GM12878 (cell line): Measurements from ENCODE around the gene PGAM2. TPM values are rescaled to one million over a fixed set of nuclear protein-coding genes. Genes with fewer than 3 reads are reported as not detected.

ENCODE experiments used
- ATAC-seq: fragments of 200-7000 bp; cut with Tn5 transposase; 3 replicates; pipeline ENCODE4 v1.9.1; 2020; ENCODE audit warnings: mild to moderate bottlenecking, moderate library complexity
- BruUV-seq: library from RNA; stranded (reverse); fragments of 400-500 nt; replicated peaks from 2 replicates; lab custom pipeline; 2021; lab: Mats Ljungman, UMichigan
- CTCF ChIA-PET: fragments of 300-600 bp; sonication (Branson Sonifier 250); formaldehyde crosslinking; extraction: SDS; loops from one replicate; lab custom pipeline; 2021; ENCODE audit warnings: inconsistent platforms; lab: Yijun Ruan, JAX
- POLR2A ChIA-PET: fragments of 350-600 bp; formaldehyde crosslinking; extraction: SDS; loops from one replicate; lab custom pipeline; 2021; ENCODE audit warnings: inconsistent platforms; lab: Charles Lee
- RAD21 ChIA-PET: fragments of 300-600 bp; sonication (Branson Sonifier 250); formaldehyde crosslinking; loops from one replicate; lab custom pipeline; 2023; ENCODE audit warnings: antibody characterized with exemption; ENCODE audit not compliant: unreplicated experiment; lab: Charles Lee
- SMC1A ChIA-PET: fragments of 300-600 bp; sonication (Branson Sonifier 250); formaldehyde crosslinking; loops from one replicate; lab custom pipeline; 2023; ENCODE audit not compliant: unreplicated experiment, uncharacterized antibody; lab: Charles Lee
- DNase-seq: peaks from one replicate; pipeline ENCODE4 v3.0.0-alpha.2; 2011; ENCODE audit warnings: low read depth, low spot score
- FAIRE-seq: peaks from 3 replicates; lab custom pipeline; 2011; peaks lifted over from hg19 to GRCh38; lab: Jason Lieb, UNC
- H2AFZ ChIP-seq: 2 replicates; pipeline ENCODE4 v1.6.0; 2011; ENCODE audit warnings: low read depth, low read length, control low read depth; ENCODE audit not compliant: control insufficient read depth
- H3K27ac ChIP-seq: 2 replicates; pipeline ENCODE4 v1.5.1; 2011; ENCODE audit warnings: control low read depth; ENCODE audit not compliant: control insufficient read depth, insufficient read depth
- H3K27me3 ChIP-seq, 2 experiments: replicated peaks in 1 of 2; 2 replicates each; pipeline versions ENCODE4 v1.6.0 to v1.6.1; 2011; ENCODE audit warnings: low read length in 1 of 2; ENCODE audit not compliant: control insufficient read depth in 2 of 2, insufficient read depth in 2 of 2
- H3K36me3 ChIP-seq, 2 experiments: 2 replicates each; pipeline ENCODE4 v1.5.1; 2011; ENCODE audit warnings: low read length in 1 of 2; ENCODE audit not compliant: control insufficient read depth in 2 of 2, insufficient read depth in 2 of 2
- H3K4me1 ChIP-seq: 2 replicates; pipeline ENCODE4 v1.6.1; 2011; ENCODE audit warnings: mild to moderate bottlenecking, low read length, moderate library complexity, mixed read lengths; ENCODE audit not compliant: control insufficient read depth, insufficient read depth
- H3K4me2 ChIP-seq: 2 replicates; pipeline ENCODE4 v1.6.0; 2011; ENCODE audit warnings: control low read depth; ENCODE audit not compliant: control insufficient read depth, insufficient read depth
- H3K4me3 ChIP-seq: fragments of 200-600 bp; sonication (generic); 2 replicates; pipeline ENCODE4 v1.5.1; 2016
- H3K79me2 ChIP-seq: 2 replicates; pipeline ENCODE4 v1.6.0; 2011; ENCODE audit warnings: low read length; ENCODE audit not compliant: control insufficient read depth, insufficient read depth
- H3K9ac ChIP-seq: 2 replicates; pipeline ENCODE4 v1.8.0; 2011; ENCODE audit warnings: low read length, control low read depth, mixed read lengths; ENCODE audit not compliant: control insufficient read depth, insufficient read depth
- H3K9me3 ChIP-seq: replicated peaks from 3 replicates; pipeline ENCODE4 v1.5.1; 2011; ENCODE audit warnings: mild to moderate bottlenecking, low read length; ENCODE audit not compliant: control insufficient read depth, insufficient read depth
- H4K20me1 ChIP-seq: 2 replicates; pipeline ENCODE4 v1.6.0; 2011; ENCODE audit not compliant: control insufficient read depth, insufficient read depth
- ASH2L ChIP-seq: fragments of 300-600, 200-600 bp; sonication (generic); IDR thresholded peaks from 2 replicates; pipeline ENCODE4 v1.6.1; 2017; ENCODE audit warnings: low read depth, mild to moderate bottlenecking, borderline replicate concordance
- CBFB ChIP-seq: IDR thresholded peaks from 2 replicates; pipeline ENCODE4 v1.6.1; 2016; ENCODE audit warnings: antibody characterized with exemption, low read depth
- CREB1 ChIP-seq: IDR thresholded peaks from 2 replicates; pipeline ENCODE4 v1.6.1; 2012; ENCODE audit warnings: low read depth, mild to moderate bottlenecking, inconsistent platforms
- ELK1 ChIP-seq: IDR thresholded peaks from 2 replicates; pipeline ENCODE4 v1.6.1; 2012; ENCODE audit warnings: low read depth, low read length, improper control_type of control experiment
- ETV6 ChIP-seq, 2 experiments: fragments of 450-650 bp in 1 of 2; IDR thresholded peaks in 1 of 2; conservative IDR thresholded peaks in 1 of 2; 2 replicates each; pipeline ENCODE4 v1.6.1; 2014; ENCODE audit warnings: antibody characterized with exemption in 1 of 2, borderline replicate concordance in 1 of 2, low read depth in 1 of 2, mild to moderate bottlenecking in 1 of 2, moderate library complexity in 1 of 2
- HDAC6 ChIP-seq: fragments of 200-600 bp; sonication (generic); IDR thresholded peaks from one replicate; pipeline ENCODE4 v1.8.0; 2017; ENCODE audit warnings: antibody characterized with exemption; ENCODE audit not compliant: unreplicated experiment
- NFYA ChIP-seq: IDR thresholded peaks from 2 replicates; pipeline ENCODE4 v1.6.1; 2011; ENCODE audit warnings: low read depth, mild to moderate bottlenecking, low read length, improper control_type of control experiment, borderline replicate concordance
- POLR2A ChIP-seq: IDR thresholded peaks from 2 replicates; pipeline ENCODE4 v1.6.1; 2011; ENCODE audit warnings: low read depth, mild to moderate bottlenecking, low read length
- POLR2AphosphoS5 ChIP-seq: IDR thresholded peaks from 2 replicates; pipeline ENCODE4 v1.6.1; 2011; ENCODE audit warnings: mild to moderate bottlenecking, low read length, inconsistent platforms
- RAD21 ChIP-seq: IDR thresholded peaks from 2 replicates; pipeline ENCODE4 v1.6.1; 2011; ENCODE audit warnings: mild to moderate bottlenecking, low read depth, low read length, moderate library complexity; ENCODE audit not compliant: insufficient read depth
- SMC3 ChIP-seq: IDR thresholded peaks from 2 replicates; pipeline ENCODE4 v1.6.1; 2011; ENCODE audit warnings: low read length, improper control_type of control experiment, borderline replicate concordance
- YY1 ChIP-seq: IDR thresholded peaks from 2 replicates; pipeline ENCODE4 v1.6.1; 2011; ENCODE audit warnings: low read depth, mild to moderate bottlenecking, low read length
- ZBTB11 ChIP-seq: fragments of 450-650 bp; formaldehyde crosslinking; IDR thresholded peaks from 2 replicates; pipeline ENCODE4 v1.5.0; 2022; ENCODE audit warnings: mild to moderate bottlenecking, missing genetic modification characterization
- ZBTB4 ChIP-seq: fragments of 450-650 bp; formaldehyde crosslinking; IDR thresholded peaks from 2 replicates; pipeline ENCODE4 v1.4.0; 2022; ENCODE audit warnings: mild to moderate bottlenecking, moderate library complexity
- WGBS: methylation state at CpG from one replicate; pipeline ENCODE4 v1.1.6; 2016; ENCODE audit warnings: low lambda C conversion rate; ENCODE audit not compliant: insufficient replicate concordance, insufficient coverage; ENCODE audit errors: missing lambda C conversion rate; 5-methylcytosine and 5-hydroxymethylcytosine counted together
- in situ Hi-C: fragments of 300-500 bp; cut with MboI; formaldehyde crosslinking; loops from 9 replicates; pipeline ENCODE4 v1.14.3; 2018; ENCODE audit warnings: mixed read lengths
- intact Hi-C: fragments of 100-400 bp; cut with micrococcal nuclease; formaldehyde crosslinking; loops from one replicate; pipeline ENCODE4 v1.14.2; 2022; ENCODE audit not compliant: unreplicated experiment
- polyA plus RNA-seq, 11 experiments: library from polyadenylated mRNA; depleted of rRNA in 4 of 11; unstranded in 6 of 11; stranded (reverse) in 5 of 11; fragments of >200 nt; fragmentation: Nextera tagmentation in 4 of 11; fragmentation: Illumina TruSeq in 1 of 11; extraction: Ambion mirVana in 4 of 11; extraction: Trizol in 1 of 11; gene quantifications; 1 replicate in 1 of 11; 2 replicates in 10 of 11; pipeline versions ENCODE4 v1.2.1 to v1.2.3, GENCODE V29; 2011 to 2016; ENCODE audit warnings: inconsistent platforms in 2 of 11, missing spikeins in 2 of 11, low read depth in 1 of 11
- total RNA-seq, 4 experiments: library from RNA; depleted of rRNA in 3 of 4; stranded (reverse); fragments of >200 nt in 3 of 4; fragmentation: Illumina TruSeq in 1 of 4; extraction: Trizol in 1 of 4; gene quantifications; 2 replicates each; pipeline versions ENCODE4 v1.2.1 to v1.2.3, GENCODE V29; 2013 to 2021

PGAM2 gene
- total and polyA plus RNA-seq, 10 of the 15 experiments (the other 5 are each of a cell fraction or from before 2014, with no cell fraction given) = not detected

GRCh38 chr7:44072364-44073231, 7.2 kb upstream of the PGAM2 start:
- DNase-seq = no peak
- Histone ChIP-seq H3K27me3 (no peaks in the 10 kb centered on the region), H4K20me1 (no peaks in the 10 kb centered on the region), H3K27ac (no peak overlapping the region), H3K4me1 (no peaks in the 10 kb centered on the region; the same call in none of the 2 replicates), H3K9ac (no peak overlapping the region), H3K4me3 (no peak overlapping the region), H2AFZ (no peak overlapping the region), H3K4me2 (no peak overlapping the region), H3K36me3 (peaks cover 21 to 27% of the 10 kb centered on the region in 2 experiments), H3K9me3 (no peaks in the 10 kb centered on the region), H3K79me2 (no peaks in the 10 kb centered on the region; the same call in 1 of the 2 replicates)
- BruUV-seq = no TSS peak
- WGBS = 54% methylated on average over 12 of the region's 12 CpGs
- intact Hi-C loops (loop anchor here (2.0 kb wide), 1 partner anchor 124 kb away; no protein-coding TSS in a partner anchor), in situ Hi-C loops (no loop called here)
- ChIA-PET POLR2A (interaction anchor here (0.5 kb wide), 1 partner anchor 435 kb away, joined by 4 read pairs; no protein-coding TSS in a partner anchor), CTCF (interaction anchor here (1.5 kb wide), 1 partner anchor 125 kb away, joined by 6 read pairs; no protein-coding TSS in a partner anchor), SMC1A (interaction anchor here (0.8 kb wide), 1 partner anchor 9 kb away, joined by 4 read pairs; no protein-coding TSS in a partner anchor), RAD21 (no interaction called here)
- peak; percentile 75 for ATAC-seq
- no peak for FAIRE-seq
- TF ChIP-seq NFYA = no peak
- TF ChIP-seq POLR2A = peak; percentile 52
- no peak for TF ChIP-seq ZBTB11 (CRISPR knock-in tag)
- TF ChIP-seq SMC3 = peak; percentile 25; the same call in 1 of the 2 replicates
- TF ChIP-seq YY1 = 0 out of 2 replicates have a peak, but pooled peaks have one; percentile 40
- TF ChIP-seq RAD21 = peak; percentile 53
- TF ChIP-seq ZBTB4 = no peak
- TF ChIP-seq CREB1 = 0 out of 2 replicates have a peak, but pooled peaks have one; percentile 13
- TF ChIP-seq ELK1 = no peak
- no peak; the same call in 1 of the 2 replicates for TF ChIP-seq POLR2AphosphoS5
- TF ChIP-seq ASH2L = no peak
- TF ChIP-seq ETV6 (conservative IDR thresholded peaks at IDR 0.05 in 1 of 2, IDR thresholded peaks at IDR 0.05 in 1 of 2; ENCODE audit: borderline replicate concordance in 1 of 2, low read depth in 1 of 2) = no peak
- no peak for TF ChIP-seq HDAC6
- TF ChIP-seq CBFB = no peak
